GM12873 (cell line): ENCODE data around the gene TBC1D17.

ENCODE experiments used
- CTCF ChIP-seq: IDR thresholded peaks from 2 replicates; pipeline ENCODE4 v1.5.1; 2012; ENCODE audit warnings: low read depth, mild to moderate bottlenecking, moderate library complexity, low read length, control low read depth; ENCODE audit not compliant: insufficient read depth; ENCODE audit errors: missing control alignments

TBC1D17 gene

GRCh38 chr19:49877020-49877878 is at the start of gene TBC1D17, which contains the start of gene AKT1S1:
Gene TBC1D17, plus strand, starts transcription at chr19:49877702. Its CDS starts 22 bp downstream, at chr19:49877724.
Gene AKT1S1, minus strand, starts transcription at chr19:49877355. Its CDS starts 4,060 bp downstream, at chr19:49873295.
- TF ChIP-seq CTCF = no peak

- TF ChIP-seq CTCF = no peak
Observed at GRCh38 chr19:49829200-49829599, 48.3 kb upstream of the TBC1D17 start.

GRCh38 chr19:49829721-49830120 is 47.8 kb upstream of the TBC1D17 start:
- no peak for TF ChIP-seq CTCF

- TF ChIP-seq CTCF = no peak
Observed at GRCh38 chr19:49830766-49831165, 46.7 kb upstream of the TBC1D17 start.

GRCh38 chr19:49831592-49831991 is 45.9 kb upstream of the TBC1D17 start:
- TF ChIP-seq CTCF = no peak

- TF ChIP-seq CTCF = no peak
Observed at GRCh38 chr19:49832556-49832955, 44.9 kb upstream of the TBC1D17 start.

- TF ChIP-seq CTCF = no peak
Observed at GRCh38 chr19:49833599-49833998, 43.9 kb upstream of the TBC1D17 start.
